Measurements from ENCODE around the gene TCTN2.

Gene TCTN2

DNA sequence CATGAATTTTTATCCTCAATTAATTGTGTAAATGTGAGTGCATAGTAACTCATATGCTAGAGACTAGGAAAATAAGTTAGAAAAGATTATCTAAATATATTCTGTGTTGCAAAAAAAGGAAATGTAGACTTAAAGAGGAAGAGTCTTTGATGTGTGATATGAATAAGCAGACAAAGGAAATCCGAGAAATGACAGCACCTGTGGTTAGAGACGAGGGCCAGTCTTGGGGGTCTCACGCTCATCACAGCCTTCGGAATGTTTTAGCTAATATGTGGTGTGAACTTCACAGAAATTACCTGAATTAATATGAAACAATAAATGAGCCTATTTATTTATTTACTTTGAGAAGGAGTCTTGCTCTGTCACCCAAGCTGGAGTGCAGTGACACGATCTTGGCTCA, 52.9 kb downstream of the TCTN2 start:
- peaks cover 74% of the 10 kb centered on the region for H3K36me3 ChIP-seq (ENCODE audit: insufficient read depth, insufficient read length, low read length)

DNA sequence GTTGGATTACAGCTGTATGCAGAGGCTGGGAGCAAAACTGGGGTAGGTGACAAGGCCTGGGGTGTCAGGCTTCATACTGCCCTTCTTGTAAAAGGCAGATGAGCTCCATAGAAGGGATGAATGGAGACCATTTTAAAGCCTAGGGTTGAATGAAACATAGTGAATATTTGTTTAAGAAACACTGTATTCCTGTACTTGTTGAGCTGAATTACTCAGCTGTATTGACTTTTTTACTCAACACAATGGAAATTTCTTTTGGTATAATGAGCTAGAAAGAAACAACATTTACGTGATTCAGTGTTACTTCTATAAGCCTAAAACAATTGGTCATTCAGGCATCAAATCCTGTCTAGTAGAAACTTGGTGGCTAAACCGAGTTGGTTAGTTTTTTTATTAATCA, 55.3 kb downstream of the TCTN2 start:
- Histone ChIP-seq H3K4me1 (ENCODE audit: insufficient read depth, insufficient read length) (no peaks in the 10 kb centered on the region), H3K36me3 (ENCODE audit: insufficient read depth, insufficient read length, low read length) (peaks cover 73% of the 10 kb centered on the region), H3K9me3 (ENCODE audit: insufficient read depth, low read length) (no peaks in the 10 kb centered on the region), H3K4me3 (ENCODE audit: insufficient read length, low read depth) (no peak overlapping the region), H3K27me3 (ENCODE audit: insufficient read depth, insufficient read length) (no peaks in the 10 kb centered on the region), H3K9ac (ENCODE audit: insufficient read length, low read depth) (no peak overlapping the region)
- DNase-seq (ENCODE audit: low read depth, low spot score): no peak
- no peak for TF ChIP-seq ZNF274 (IDR thresholded peaks at IDR 0.05; ENCODE audit: low read depth, low read length)
- TF ChIP-seq SUZ12 (IDR thresholded peaks at IDR 0.05; ENCODE audit: extremely low read depth, insufficient read depth, insufficient read length): no peak

More for the DNA sequence above, 52.9 kb downstream of the TCTN2 start:
- Histone ChIP-seq H3K9me3 (ENCODE audit: insufficient read depth, low read length) (no peaks in the 10 kb centered on the region), H3K4me1 (ENCODE audit: insufficient read depth, insufficient read length) (no peaks in the 10 kb centered on the region), H3K4me3 (ENCODE audit: insufficient read length, low read depth) (no peak overlapping the region), H3K27me3 (ENCODE audit: insufficient read depth, insufficient read length) (no peaks in the 10 kb centered on the region), H3K9ac (ENCODE audit: insufficient read length, low read depth) (no peak overlapping the region)
- TF ChIP-seq SUZ12 (IDR thresholded peaks at IDR 0.05; ENCODE audit: extremely low read depth, insufficient read depth, insufficient read length) (no peak), ZNF274 (IDR thresholded peaks at IDR 0.05; ENCODE audit: low read depth, low read length) (no peak)
- no peak for DNase-seq (ENCODE audit: low read depth, low spot score)

GRCh38 chr12:123726962-123727361, 56.0 kb downstream of the TCTN2 start:
- H3K36me3 ChIP-seq (ENCODE audit: insufficient read depth, insufficient read length, low read length): peaks cover 70% of the 10 kb centered on the region
- TF ChIP-seq SUZ12 (IDR thresholded peaks at IDR 0.05; ENCODE audit: extremely low read depth, insufficient read depth, insufficient read length) (no peak), YY1 (IDR thresholded peaks at IDR 0.05; ENCODE audit: insufficient read depth, insufficient read length) (no peak), ZNF274 (IDR thresholded peaks at IDR 0.05; ENCODE audit: low read depth, low read length) (no peak)
- DNase-seq (ENCODE audit: low read depth, low spot score): no peak
- H3K9ac ChIP-seq (ENCODE audit: insufficient read length, low read depth): no peak overlapping the region
- no peaks in the 10 kb centered on the region for H3K27me3 ChIP-seq (ENCODE audit: insufficient read depth, insufficient read length)
- H3K9me3 ChIP-seq (ENCODE audit: insufficient read depth, low read length): no peaks in the 10 kb centered on the region
- H3K4me3 ChIP-seq (ENCODE audit: insufficient read length, low read depth): no peak overlapping the region
- H3K4me1 ChIP-seq (ENCODE audit: insufficient read depth, insufficient read length): no peaks in the 10 kb centered on the region

DNA sequence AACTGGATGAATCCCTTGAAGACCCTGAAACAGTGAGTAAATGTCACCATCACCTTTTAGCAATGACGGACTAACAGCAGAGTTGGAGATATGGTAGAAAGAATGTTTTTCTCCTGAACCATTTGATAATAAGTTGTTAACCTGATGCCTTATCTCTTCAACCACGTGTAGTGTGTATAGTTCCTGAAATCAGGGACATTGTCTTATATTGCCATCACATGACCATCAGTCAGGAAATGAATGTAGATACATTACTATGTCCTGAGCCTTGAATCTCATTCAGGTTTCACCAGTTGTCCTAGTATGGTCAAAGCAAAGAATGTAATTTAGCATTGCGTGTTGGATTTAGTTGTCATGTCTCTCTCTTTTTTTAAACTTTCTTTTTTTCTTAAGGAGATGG, 57.0 kb downstream of the TCTN2 start:
- H3K9me3 ChIP-seq (ENCODE audit: insufficient read depth, low read length): no peaks in the 10 kb centered on the region
- DNase-seq (ENCODE audit: low read depth, low spot score): no peak
- H3K9ac ChIP-seq (ENCODE audit: insufficient read length, low read depth): no peak overlapping the region
- no peaks in the 10 kb centered on the region for H3K27me3 ChIP-seq (ENCODE audit: insufficient read depth, insufficient read length)
- TF ChIP-seq ZNF274 (IDR thresholded peaks at IDR 0.05; ENCODE audit: low read depth, low read length): no peak
- no peak for TF ChIP-seq YY1 (IDR thresholded peaks at IDR 0.05; ENCODE audit: insufficient read depth, insufficient read length)
- no peak for TF ChIP-seq SUZ12 (IDR thresholded peaks at IDR 0.05; ENCODE audit: extremely low read depth, insufficient read depth, insufficient read length)
- H3K4me3 ChIP-seq (ENCODE audit: insufficient read length, low read depth): no peak overlapping the region
- H3K36me3 ChIP-seq (ENCODE audit: insufficient read depth, insufficient read length, low read length): peaks cover 61% of the 10 kb centered on the region
- H3K4me1 ChIP-seq (ENCODE audit: insufficient read depth, insufficient read length): no peaks in the 10 kb centered on the region

- DNase-seq (ENCODE audit: low read depth, low spot score): no peak
- H3K9ac ChIP-seq (ENCODE audit: insufficient read length, low read depth): no peak overlapping the region
- no peaks in the 10 kb centered on the region for H3K27me3 ChIP-seq (ENCODE audit: insufficient read depth, insufficient read length)
- no peaks in the 10 kb centered on the region for H3K4me1 ChIP-seq (ENCODE audit: insufficient read depth, insufficient read length)
- H3K36me3 ChIP-seq (ENCODE audit: insufficient read depth, insufficient read length, low read length): peaks cover 69% of the 10 kb centered on the region
- no peak for TF ChIP-seq YY1 (IDR thresholded peaks at IDR 0.05; ENCODE audit: insufficient read depth, insufficient read length)
- no peak for TF ChIP-seq ZNF274 (IDR thresholded peaks at IDR 0.05; ENCODE audit: low read depth, low read length)
- H3K4me3 ChIP-seq (ENCODE audit: insufficient read length, low read depth): no peak overlapping the region
- no peaks in the 10 kb centered on the region for H3K9me3 ChIP-seq (ENCODE audit: insufficient read depth, low read length)
These were observed 60.7 kb downstream of the TCTN2 start for GRCh38 chr12:123731596-123731995.

- no peak overlapping the region for H3K4me3 ChIP-seq (ENCODE audit: insufficient read length, low read depth)
- no peak overlapping the region for H3K9ac ChIP-seq (ENCODE audit: insufficient read length, low read depth)
- H3K36me3 ChIP-seq (ENCODE audit: insufficient read depth, insufficient read length, low read length): peaks cover 69% of the 10 kb centered on the region
- no peaks in the 10 kb centered on the region for H3K4me1 ChIP-seq (ENCODE audit: insufficient read depth, insufficient read length)
- no peak for DNase-seq (ENCODE audit: low read depth, low spot score)
- H3K9me3 ChIP-seq (ENCODE audit: insufficient read depth, low read length): no peaks in the 10 kb centered on the region
- H3K27me3 ChIP-seq (ENCODE audit: insufficient read depth, insufficient read length): no peaks in the 10 kb centered on the region
- TF ChIP-seq ZNF274 (IDR thresholded peaks at IDR 0.05; ENCODE audit: low read depth, low read length) (no peak), SUZ12 (IDR thresholded peaks at IDR 0.05; ENCODE audit: extremely low read depth, insufficient read depth, insufficient read length) (no peak), YY1 (IDR thresholded peaks at IDR 0.05; ENCODE audit: insufficient read depth, insufficient read length) (no peak)
These were observed 61.3 kb downstream of the TCTN2 start for GRCh38 chr12:123732251-123732650.

GRCh38 chr12:123733229-123733628, 62.3 kb downstream of the TCTN2 start:
- Histone ChIP-seq H3K9me3 (ENCODE audit: insufficient read depth, low read length) (no peaks in the 10 kb centered on the region), H3K4me1 (ENCODE audit: insufficient read depth, insufficient read length) (no peaks in the 10 kb centered on the region), H3K9ac (ENCODE audit: insufficient read length, low read depth) (no peak overlapping the region), H3K4me3 (ENCODE audit: insufficient read length, low read depth) (no peak overlapping the region), H3K36me3 (ENCODE audit: insufficient read depth, insufficient read length, low read length) (peaks cover 67% of the 10 kb centered on the region), H3K27me3 (ENCODE audit: insufficient read depth, insufficient read length) (no peaks in the 10 kb centered on the region)
- no peak for TF ChIP-seq ZNF274 (IDR thresholded peaks at IDR 0.05; ENCODE audit: low read depth, low read length)
- no peak for TF ChIP-seq YY1 (IDR thresholded peaks at IDR 0.05; ENCODE audit: insufficient read depth, insufficient read length)
- TF ChIP-seq SUZ12 (IDR thresholded peaks at IDR 0.05; ENCODE audit: extremely low read depth, insufficient read depth, insufficient read length): no peak
- DNase-seq (ENCODE audit: low read depth, low spot score): no peak

GRCh38 chr12:123734268-123734667, 63.4 kb downstream of the TCTN2 start:
- H3K4me1 ChIP-seq (ENCODE audit: insufficient read depth, insufficient read length): no peaks in the 10 kb centered on the region
- H3K4me3 ChIP-seq (ENCODE audit: insufficient read length, low read depth): no peak overlapping the region
- TF ChIP-seq SUZ12 (IDR thresholded peaks at IDR 0.05; ENCODE audit: extremely low read depth, insufficient read depth, insufficient read length) (no peak), ZNF274 (IDR thresholded peaks at IDR 0.05; ENCODE audit: low read depth, low read length) (no peak), YY1 (IDR thresholded peaks at IDR 0.05; ENCODE audit: insufficient read depth, insufficient read length) (no peak)
- no peak for DNase-seq (ENCODE audit: low read depth, low spot score)
- H3K9ac ChIP-seq (ENCODE audit: insufficient read length, low read depth): no peak overlapping the region
- H3K36me3 ChIP-seq (ENCODE audit: insufficient read depth, insufficient read length, low read length): peaks cover 66% of the 10 kb centered on the region
- H3K9me3 ChIP-seq (ENCODE audit: insufficient read depth, low read length): no peaks in the 10 kb centered on the region
- H3K27me3 ChIP-seq (ENCODE audit: insufficient read depth, insufficient read length): no peaks in the 10 kb centered on the region
